Activated T-cell treated with anti-CD3 and anti-CD28 coated beads, Interleukin-2, amount 50 U/mL, for 1 hour (primary cell): ENCODE results near the gene STON2.

Source experiments
- DNase-seq: peaks from one replicate; pipeline ENCODE4 v3.0.0-alpha.2; 2020

Gene STON2

DNA sequence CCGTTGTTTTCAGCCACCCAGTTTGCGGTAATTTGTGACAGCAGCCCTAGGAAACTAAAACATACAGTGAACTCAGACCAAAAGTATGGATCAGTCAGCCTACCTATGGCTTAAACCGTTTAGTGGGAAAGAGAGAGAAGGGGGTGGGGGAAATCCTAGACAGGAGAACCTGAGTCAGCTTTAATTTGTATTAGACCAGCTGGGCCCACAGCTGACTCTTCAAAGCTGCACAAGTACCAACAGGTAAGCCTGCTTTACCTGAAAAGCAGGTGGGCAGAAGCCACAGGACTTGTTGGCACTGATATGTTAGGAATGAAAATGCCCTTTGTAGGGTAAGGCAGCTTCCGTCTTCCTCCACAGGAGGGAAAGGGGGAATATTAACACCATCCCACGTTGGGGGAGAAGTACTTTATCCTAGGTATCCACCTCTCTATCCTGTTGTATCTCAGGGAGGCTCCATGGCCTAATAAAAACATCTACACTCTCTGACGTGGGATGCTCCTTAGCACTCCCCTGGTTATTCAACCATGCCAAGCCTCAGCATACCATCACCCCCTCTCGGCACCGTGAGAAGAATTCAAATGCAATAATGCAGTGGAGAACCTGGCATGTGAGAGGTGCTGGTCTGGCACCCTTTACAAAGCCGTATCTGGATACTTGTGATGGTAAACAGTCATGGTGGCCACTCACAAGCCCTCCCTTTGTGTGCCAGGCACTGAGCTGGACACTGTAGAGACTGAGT lies 70.3 kb downstream of the STON2 start:
- DNase-seq, result no peak

DNA sequence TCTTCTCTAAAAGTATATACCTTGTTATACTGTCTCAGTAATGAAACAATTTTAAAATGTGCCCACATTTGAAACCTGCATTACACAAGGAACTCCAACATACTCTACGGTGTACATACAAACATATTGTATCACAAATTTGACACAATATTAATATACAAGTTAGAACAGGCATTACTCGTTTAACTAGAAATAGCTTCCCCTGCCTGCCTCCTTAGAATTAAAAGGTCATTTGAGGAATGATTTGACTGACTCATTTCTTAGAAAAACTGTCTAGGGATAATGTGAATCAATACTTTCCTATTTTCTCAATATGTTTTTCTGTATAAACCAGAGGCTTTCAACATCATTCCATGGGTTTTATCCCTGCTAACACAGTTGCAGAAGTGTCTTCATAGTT lies 73.7 kb downstream of the STON2 start:
- DNase-seq, result no peak

DNA sequence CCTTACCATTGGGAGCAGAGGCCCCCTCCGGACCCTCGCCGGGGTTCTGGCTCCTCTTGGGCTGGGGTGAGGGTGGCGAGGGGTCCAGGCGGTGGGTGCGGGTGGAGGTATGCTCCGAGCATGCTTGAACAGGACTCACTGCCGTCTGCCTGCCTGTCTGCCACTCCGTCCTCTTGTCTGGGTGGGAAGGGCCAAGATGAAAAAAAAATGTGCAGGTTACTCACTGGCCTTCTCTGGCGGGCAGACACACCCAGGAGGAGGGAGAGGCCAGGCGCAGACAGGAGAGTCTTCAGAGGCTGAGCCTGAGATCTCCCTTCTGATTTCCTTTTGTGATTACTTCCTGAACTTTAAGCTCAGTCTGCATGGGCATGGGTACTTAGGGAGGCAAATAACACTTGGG lies 76.1 kb downstream of the STON2 start:
- no peak for DNase-seq

DNA sequence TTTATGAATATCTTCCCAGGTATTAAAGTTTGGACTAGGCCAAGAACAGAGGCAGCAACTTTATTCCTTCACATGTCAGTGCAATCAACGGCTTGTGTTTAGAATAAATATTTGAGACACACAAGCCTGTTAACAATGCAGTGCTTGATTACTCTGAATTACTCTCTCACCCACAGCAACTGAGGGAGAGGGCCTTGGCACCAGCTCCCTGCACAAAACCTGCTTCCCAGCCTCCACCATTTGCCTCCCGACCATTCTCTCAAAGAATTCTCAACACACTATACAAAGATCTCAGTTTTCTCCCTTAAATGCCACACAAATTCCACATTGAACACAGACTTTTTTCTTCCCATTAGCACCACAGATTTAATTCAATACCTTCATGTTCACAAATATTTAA lies 77.0 kb downstream of the STON2 start:
- no peak for DNase-seq

DNA sequence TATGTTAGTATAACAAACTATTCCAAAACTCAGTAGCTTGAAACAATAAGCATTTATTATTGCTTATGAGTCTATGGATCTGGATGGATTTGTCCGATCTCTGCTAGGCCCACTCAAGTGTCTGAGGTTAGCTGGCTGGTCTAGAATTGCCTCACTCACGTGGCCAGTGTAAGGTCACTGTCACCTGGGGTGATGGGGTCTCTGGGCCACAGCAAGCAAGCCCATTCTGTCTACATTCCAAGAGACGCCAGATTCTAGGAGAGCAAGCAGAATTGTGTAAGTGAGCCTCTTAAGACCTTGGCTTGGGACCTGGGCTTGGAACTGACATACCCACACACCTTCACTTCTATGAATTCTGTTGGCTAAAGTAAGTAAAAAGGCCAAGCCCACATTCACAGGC lies 80.2 kb downstream of the STON2 start:
- DNase-seq, result no peak

DNA sequence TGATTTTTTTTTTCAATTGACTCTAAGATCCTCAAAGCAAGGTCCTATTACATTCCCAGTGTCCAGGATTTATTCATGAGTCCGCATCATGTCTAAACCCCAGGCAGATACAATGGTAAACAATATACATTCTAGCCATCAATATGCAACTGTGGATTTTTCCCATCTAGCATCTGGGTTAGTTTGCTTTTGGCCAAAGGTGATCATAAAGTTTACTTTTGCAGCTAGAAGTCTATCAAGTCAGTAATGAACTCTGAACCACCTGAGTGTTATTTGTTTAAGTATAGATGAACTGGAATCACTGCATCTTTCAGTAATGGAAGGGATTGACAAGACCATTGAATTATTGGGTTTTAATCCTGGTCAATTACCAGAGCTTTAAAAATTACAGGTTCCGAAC lies 80.8 kb downstream of the STON2 start:
- no peak for DNase-seq

DNA sequence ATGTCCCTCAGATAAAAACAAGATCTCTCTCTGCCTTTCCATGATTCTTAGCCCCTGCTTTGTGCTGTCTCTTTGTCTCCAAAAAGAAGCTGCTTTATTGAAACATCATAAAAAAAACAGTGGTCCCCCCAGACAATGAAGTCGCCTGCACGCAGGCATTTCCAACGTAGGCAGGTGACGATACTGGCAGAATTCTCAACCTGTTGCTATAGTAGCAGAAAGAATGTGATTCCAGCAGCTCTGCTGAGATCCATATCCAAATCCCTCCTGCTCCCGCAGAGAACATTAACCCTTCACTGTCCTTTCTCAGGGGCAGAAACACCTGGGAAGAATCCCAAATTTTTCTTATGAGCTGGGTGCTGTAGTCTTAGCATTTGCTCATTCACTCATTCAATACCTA lies 84.8 kb downstream of the STON2 start:
- no peak for DNase-seq

DNA sequence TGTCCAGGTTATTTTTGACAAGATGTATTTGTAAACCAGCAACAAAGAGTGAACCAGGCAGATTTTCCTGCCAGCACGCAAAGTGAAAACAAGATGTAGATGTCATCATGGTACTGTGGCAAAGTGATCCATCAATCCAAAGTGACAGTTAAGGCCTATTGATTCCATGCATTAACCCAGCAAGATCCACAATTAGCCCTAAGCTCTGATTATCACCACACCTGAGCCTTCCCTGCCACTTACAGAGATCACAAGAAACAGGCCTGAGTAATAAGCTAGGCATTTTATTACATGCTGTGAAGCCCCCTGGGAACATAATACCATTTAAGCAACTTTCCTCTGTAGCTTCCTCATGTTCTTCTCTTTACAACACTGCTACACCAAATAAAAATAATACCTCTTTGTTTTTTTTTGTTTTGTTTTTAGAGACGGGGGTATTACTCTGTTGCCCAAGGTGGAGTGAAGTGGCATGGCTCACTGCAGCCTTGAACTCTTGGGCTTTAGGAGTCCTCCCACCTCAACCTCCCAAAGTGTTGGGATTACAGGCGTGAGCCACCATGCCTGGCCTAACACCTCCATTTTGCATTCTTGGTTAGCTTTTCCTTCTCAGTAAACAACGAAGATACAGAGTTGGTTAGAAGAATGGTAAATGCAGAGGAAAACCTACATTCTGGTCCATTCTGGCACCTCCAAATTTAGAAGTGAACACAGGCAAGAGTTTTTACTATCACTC lies 85.5 kb downstream of the STON2 start:
- no peak for DNase-seq

DNA sequence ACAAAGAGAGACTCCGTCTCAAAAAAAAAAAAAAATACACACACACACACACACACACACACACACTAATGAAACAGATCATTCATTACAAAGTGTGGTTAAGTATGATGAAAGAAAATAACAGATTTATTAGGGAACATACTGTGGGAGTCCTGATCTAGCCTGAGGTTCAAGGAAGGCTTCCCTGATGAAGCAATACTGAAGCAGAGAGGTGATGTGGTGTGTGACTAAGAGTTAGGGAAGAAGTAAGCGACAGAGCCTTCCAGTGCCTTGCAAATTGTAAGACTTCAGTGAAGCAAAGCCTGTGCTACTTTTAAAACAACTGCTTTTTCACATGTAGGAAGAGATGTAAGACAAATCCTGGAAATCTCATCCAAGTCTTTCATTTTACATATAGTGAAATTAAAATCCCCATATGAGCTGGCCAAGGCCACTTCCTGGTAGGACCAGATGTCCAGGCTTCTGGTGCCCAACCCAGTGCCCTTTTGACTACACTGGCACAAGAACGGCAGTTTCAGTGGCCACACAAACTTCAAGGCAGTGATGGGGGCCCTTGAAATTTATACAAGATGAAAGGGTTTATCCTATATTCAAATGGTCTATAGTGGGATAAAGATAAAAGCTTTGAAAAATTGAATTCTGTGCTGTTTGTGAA lies 86.2 kb downstream of the STON2 start:
- no peak for DNase-seq

DNA sequence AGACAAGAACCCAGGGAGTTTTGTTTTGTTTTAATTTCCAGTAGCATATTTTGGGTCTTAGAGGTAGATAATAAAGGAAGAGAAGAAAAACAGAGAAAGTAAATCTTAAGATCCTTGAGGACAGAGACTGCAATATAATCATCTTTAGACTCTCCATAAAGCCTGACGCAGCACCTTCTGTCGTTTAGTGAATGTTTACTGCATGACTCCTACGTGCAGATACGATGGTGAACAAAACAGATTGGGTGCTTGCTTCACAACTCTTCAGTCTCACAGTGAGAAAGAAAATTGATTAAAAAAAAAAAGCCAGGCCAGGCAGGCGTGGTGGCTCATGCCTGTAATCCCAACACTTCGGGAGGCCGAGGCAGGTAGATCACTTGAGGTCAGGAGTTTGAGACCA lies 86.9 kb downstream of the STON2 start:
- DNase-seq, result no peak

DNA sequence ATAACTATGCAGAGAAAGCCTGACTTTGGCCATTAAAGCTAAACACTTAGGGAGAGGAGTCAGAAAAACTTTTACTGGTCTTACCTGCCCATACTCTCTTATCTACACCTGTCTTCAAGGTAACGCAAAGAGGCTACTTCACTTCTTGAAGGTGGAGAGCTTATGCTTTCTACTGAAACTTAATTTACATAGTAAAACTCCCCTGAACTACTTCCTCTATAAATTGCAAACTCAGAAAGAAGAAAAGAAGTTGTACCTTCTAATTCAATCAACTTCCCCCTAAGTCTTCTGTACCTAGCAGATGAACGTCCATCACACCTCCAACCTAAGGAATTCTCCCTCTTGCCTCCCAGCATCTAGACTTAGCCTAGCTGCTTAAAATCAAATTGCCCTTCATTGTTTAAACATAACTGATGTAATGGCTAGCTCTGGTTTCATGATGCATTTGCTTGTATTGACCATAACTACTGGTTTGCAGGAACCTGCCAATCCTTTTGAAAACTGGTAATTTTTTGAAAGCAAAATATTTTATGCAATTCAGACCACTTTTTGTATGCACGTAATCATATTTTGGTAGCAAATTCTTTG lies 87.7 kb downstream of the STON2 start:
- DNase-seq, result no peak

DNA sequence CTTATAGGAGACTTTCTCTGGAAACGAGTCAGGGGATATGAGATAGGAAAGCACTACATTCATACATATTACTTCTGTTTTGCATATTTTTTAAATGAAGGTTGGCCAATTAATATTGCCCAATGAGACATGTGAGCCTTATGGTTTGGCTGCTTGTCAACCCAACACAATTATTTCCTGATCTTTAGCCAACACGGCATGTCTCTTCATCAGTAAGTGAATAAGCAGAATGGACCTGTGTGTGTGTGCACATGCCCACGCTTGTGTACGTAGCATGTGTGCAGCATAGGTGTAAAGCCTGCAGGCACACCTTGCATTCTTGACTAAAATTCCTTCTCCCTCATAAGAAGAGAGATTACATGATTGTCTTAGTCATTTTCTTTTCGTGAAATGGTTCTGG lies 88.3 kb downstream of the STON2 start:
- no peak for DNase-seq

DNA sequence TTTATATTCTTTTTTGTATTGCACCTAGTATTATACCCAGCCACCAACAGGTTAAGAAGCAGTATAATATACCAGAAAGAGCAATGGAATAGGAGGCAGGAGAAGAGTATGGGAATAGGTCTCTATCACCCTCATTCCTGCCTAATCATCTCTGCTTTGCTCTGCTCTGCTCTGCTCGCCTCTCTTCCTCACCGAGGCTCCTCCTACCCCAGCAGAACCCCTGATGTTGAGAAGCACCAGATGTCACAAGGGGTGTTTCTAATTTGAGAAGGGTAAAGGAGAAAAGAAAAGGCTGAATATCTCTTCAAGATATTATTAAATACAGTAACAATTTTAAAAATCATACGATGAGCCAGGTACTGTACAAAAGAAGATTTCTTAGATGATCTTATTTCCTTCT lies 89.0 kb downstream of the STON2 start:
- no peak for DNase-seq

DNA sequence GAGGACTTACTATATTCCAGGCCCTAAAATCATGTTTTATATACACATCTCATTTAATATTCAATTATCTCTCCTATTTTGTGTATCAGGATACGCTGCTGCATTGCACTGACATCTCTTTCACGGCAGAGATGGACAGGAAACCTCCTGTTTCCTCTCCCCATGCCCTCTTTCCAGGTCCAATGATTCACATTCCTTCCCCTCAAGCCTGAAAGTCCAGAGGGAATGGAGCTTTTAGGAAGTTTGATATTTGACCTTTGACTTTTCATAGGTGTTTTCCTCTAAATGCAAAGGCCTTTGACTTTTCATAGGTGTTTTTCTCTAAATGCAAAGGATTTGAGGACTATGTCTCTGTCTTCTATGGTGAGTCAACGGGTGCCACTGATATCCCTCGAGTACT lies 89.5 kb downstream of the STON2 start:
- DNase-seq, result no peak

DNA sequence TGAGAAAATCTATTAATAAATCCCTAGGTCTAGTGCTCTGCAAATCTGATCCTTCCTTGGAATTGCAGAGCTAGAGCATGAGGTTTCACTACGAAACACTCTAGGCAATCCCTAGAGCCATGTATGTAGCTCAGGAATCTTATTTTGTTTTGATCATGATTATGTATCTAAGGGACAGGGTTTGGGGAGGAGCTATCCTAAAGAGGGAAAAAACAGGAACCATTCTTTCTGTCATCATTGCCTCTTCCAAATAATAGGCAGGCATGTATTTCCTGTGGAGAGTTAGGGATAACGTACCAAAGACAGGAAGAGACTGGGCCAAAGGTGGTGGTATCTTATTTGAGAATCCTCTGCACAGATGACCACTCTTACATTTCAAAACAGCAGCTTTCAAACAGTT lies 90.6 kb downstream of the STON2 start:
- no peak for DNase-seq

DNA sequence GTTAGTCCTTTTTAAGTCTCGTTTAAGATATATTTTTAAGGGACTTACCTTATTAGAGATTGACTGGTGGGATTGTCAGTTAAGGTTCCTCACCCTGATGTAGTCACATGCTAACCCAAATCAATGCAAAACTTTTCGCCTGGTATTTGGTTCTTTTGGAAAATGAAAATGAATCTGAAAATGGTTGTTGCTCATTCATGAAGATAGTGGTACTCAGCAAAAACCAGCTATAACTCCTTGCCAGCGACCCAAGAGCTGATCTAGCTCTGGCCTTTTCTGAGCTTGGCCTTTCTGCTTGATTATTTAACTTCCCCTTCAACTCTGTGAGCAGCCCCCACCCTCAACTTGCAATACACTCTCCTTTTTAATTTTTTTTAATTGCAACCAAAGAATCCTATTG lies 94.4 kb downstream of the STON2 start:
- DNase-seq, result no peak

DNA sequence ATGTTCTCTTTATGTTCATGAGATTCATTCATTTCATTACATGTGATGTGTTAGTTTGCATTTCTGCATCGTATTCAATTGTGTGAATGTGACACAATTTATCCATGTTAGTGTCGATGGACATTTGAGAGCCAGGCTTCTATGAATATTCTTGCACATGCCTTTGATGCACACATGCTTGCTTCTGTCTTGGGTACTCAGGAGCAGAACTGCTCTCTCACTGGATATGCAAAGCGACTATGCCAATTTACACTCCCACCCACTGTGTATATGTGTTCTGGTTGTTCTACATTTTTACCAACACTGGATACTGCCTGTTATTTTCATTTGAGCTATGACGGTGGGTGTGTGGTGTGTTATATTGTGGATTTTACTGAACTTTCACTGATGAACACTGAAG lies 95.1 kb downstream of the STON2 start:
- no peak for DNase-seq

DNA sequence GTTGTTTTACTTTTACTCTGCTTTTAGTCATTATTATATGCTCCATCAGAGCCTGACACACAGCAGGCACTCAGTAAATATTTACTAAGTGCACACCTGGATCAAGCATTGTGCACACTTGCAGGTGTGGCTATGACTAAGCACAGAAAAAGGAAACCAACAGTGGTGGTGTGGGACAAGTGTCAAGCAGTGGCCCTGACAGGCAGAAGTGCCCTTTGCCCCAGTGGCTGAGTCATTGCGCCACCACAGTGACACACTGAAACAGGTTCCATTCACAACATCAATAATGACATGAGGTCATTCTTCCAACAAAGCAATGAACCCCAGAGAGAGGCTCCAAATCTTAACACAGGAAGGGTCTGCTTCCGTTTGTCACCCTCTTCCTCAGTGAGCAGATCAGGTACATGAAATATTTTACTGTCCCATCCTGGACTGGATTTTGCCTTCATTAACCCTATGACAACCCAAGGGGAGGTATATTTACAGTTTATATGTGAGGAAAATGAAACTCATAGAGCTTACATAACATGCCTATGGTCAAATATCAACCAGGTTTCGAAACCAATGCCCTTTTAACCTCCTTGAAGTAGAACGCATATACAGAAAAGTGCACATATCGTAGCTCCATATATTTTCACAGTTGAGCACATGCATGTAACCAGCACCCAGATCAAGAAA lies 96.7 kb downstream of the STON2 start:
- no peak for DNase-seq

DNA sequence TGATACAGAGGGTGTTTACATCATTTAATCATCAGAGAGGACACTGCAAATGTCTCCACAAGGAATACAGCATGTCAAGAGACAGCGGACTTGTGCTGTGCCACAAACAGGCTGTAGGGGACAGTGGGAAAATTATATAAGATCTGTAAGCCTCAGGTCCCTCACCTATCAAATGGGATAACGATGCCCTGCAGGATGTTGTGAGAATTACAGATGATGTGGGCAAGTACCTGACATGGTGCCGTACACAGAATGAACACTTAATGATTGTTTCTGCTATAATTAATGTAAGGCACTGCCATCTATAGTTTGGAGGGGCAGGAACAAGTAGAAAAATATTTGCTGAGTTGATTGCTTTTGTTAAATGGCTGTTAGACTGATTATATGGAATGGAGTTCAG lies 97.5 kb downstream of the STON2 start:
- no peak for DNase-seq

DNA sequence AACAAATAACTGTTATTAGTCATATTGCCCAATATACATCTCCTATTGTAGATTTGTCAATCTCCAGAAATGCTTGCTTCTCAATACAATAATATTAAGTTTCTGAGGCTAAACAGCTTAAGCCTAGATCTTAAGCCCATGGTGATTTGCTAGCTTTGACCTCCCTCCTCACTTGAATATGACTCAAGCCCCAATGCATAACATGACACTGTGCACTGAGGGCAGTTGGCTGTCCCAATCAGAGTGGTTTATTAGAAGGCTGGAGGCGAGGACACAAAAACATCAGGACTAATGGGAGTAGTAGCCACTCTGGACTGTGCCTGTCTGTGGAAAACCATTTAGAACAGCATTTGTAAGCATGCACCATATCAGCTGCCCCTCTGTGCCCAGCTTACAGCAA lies 98.3 kb downstream of the STON2 start:
- DNase-seq, result no peak

DNA sequence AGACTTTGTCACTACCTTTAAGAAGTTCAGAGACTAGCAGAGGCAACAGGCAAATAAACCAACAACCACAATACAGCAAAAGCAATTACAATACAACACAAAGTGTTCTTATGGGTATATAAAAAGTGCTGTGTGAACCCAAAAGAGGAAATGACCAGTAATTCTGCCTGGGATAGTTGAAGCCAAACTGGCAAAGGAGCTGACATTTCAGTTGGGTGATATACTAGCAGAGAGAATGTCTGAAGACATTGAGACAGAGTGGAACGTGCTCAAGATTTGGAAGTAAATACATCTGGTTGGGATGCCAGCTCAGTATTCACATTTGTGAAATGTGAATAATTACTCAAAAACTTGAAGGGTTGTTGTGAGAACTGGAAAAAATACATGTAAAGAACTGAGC lies 98.8 kb downstream of the STON2 start:
- no peak for DNase-seq

DNA sequence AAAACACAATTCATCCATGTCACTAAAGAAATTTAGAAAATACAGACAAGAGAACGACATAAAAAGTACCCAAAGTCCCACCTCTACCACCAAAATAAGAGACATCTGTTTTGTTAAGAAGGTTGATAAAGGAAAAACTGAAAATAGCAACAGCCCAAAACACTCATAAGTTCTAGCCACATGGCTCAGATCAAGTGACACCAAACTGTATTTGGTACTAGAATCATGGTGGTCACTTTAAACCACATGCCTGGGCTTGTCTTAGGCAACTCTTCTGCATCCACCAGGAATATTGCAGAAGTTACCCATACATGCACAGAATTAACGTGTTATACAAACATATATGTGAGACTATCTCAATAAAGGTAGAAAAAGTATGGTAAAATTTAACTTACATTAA lies 101.2 kb downstream of the STON2 start:
- DNase-seq, result no peak

DNA sequence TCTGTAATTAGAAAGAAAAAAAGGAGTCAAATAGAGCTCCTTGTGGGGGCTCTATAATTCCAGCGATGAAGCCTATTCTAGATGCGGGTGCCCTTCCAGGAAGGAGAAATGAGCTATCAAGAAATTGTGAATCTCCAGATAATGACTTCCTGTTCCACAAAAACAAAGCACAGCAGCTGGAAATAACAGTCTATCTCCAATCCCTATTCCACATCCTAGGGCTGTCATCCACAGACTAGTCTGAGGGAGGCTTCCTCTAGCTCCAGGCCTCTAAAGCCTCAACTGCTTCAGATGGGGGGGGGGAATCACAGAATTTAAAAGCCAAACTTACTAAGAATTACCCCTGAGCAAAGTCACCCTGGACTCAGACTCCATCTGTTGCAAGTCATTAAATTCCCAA lies 102.0 kb downstream of the STON2 start:
- DNase-seq, result no peak
